Heart left ventricle (tissue), 16 donors: Measurements from ENCODE around the gene CNRIP1. TPM values are rescaled to one million over a fixed set of nuclear protein-coding genes. Genes with fewer than 3 reads are reported as not detected.
A peak's percentile ranks its signal among the peaks of the same experiment; 100 is the strongest.

Experiments used
- ATAC-seq, 4 donors: fragments of 200-7000 bp; cut with Tn5 transposase; one replicate each; pipeline ENCODE4 v1.9.1; 2020 to 2022; ENCODE audit warnings: moderate library complexity in 4 of 4, mild to moderate bottlenecking in 3 of 4, moderate number of reproducible peaks in 1 of 4
- DNase-seq, 5 donors: peaks; one replicate each; pipeline ENCODE4 v3.0.0-alpha.2; 2020
- H3K27ac ChIP-seq, 12 donors: fragments of 200-600 bp; sonication (generic) in 4 of 12; one replicate each; pipeline versions ENCODE4 v1.5.0 to v1.8.0; 2016 to 2022; ENCODE audit warnings: mild to moderate bottlenecking in 2 of 12
- H3K27me3 ChIP-seq, 9 donors: fragments of 200-600 bp; sonication (generic) in 2 of 9; one replicate each; pipeline versions ENCODE4 v1.5.1 to v1.8.0; 2016 to 2022; ENCODE audit warnings: mild to moderate bottlenecking in 3 of 9
- H3K36me3 ChIP-seq, 9 donors: fragments of 200-600 bp; sonication (generic) in 2 of 9; one replicate each; pipeline versions ENCODE4 v1.5.0 to v1.8.0; 2018 to 2022; ENCODE audit warnings: mild to moderate bottlenecking in 2 of 9
- H3K4me1 ChIP-seq, 12 donors: fragments of 200-600 bp; sonication (generic) in 4 of 12; one replicate each; pipeline versions ENCODE4 v1.5.0 to v1.8.0; 2016 to 2022; ENCODE audit warnings: mild to moderate bottlenecking in 3 of 12
- H3K4me3 ChIP-seq, 12 donors: fragments of 200-600 bp; sonication (generic) in 4 of 12; one replicate each; pipeline versions ENCODE4 v1.5.0 to v1.8.0; 2017 to 2022; ENCODE audit warnings: mild to moderate bottlenecking in 9 of 12, moderate library complexity in 4 of 12
- H3K9me3 ChIP-seq, 12 donors: fragments of 200-600 bp; sonication (generic) in 4 of 12; one replicate each; pipeline versions ENCODE4 v1.5.0 to v1.8.0; 2016 to 2022; ENCODE audit warnings: mild to moderate bottlenecking in 1 of 12
- POLR2A ChIP-seq, 2 donors: fragments of 450-650 bp; IDR thresholded peaks; one replicate each; pipeline ENCODE4 v1.6.1; 2017; ENCODE audit warnings: antibody characterized with exemption in 2 of 2, mild to moderate bottlenecking in 2 of 2, moderate library complexity in 2 of 2
- WGBS, 4 donors: extraction: QIAGEN DNeasy Blood & Tissue Kit in 2 of 4; methylation state at CpG; one replicate each; pipeline versions ENCODE4 v1.1.5 to v1.1.7; 2013 to 2018; 5-methylcytosine and 5-hydroxymethylcytosine counted together
- intact Hi-C, 10 donors: fragments of 100-400 bp; cut with DNase I; formaldehyde crosslinking; loops; one replicate each; pipeline versions ENCODE4 v1.11.1 to v1.14.2; 2022
- polyA plus RNA-seq, 2 donors: library from polyadenylated mRNA; stranded (reverse); fragments of 200-250 nt; gene quantifications; one replicate each; pipeline ENCODE4 v1.2.3, GENCODE V29; 2013
- total RNA-seq, 9 donors: library from RNA; depleted of rRNA in 2 of 9; stranded (reverse); fragments of >200 nt in 2 of 9; fragmentation: NEBNext Ultra II Directional in 3 of 9; extraction: Animal tissue kit (Norgen Biotek cat#: 25700) in 3 of 9; gene quantifications; one replicate each; pipeline versions ENCODE4 v1.1.0 to v1.2.4, GENCODE V29; 2016 to 2023
- TF ChIP-seq, protein P1 (sequence below), 12 donors: fragments of 200-600 bp; sonication (generic) in 4 of 12; IDR thresholded peaks; one replicate each; pipeline versions ENCODE4 v1.5.0 to v1.8.0; 2018 to 2022; ENCODE audit warnings: antibody characterized with exemption in 12 of 12, mild to moderate bottlenecking in 5 of 12
- donor health status: ischemic (EF 13 %, LVEDD 7.1; RV severe dilation, severe dysfunction).
- donor health status: healthy with polysubstance abuse.
- donor health status: DM: no; HTN: yes; CAD: no.
- donor health status: DM: no; HTN: no; CAD: no.
- donor health status: ischemic (EF 25% LVEDD 6.9; RV normal size, moderate dysfunction).
- donor health status: ischemic (EF 25% LVEDD 5.7; RV mildly dilated, moderate dysfunction).
- donor health status: healthy.
- donor health status: DM: yes; HTN: yes; CAD: no.
- donor health status: ischemic (EF 35%, LVEDD 5.7; RV mildly dilated, moderate dysfunction).
- donor health status: nonischemic (EF 11% LVEDD 7.7; RV severe dilation, severe dysfunction).
- donor health status: DM: yes; HTN: yes; CAD: no.
- donor health status: PGD.
- donor health status: ischemic (EF 29% LVEDD 5.4; RV normal size, mild dysfunction).
- donor health status: nonischemic (EF 23%, LVEDD 6.1; RV moderate dilation, normal function).

CNRIP1 gene
- total and polyA plus RNA-seq, 11 donors = 5.8 to 17.3 (median 7.7) TPM

GRCh38 chr2:68320118-68320641 is 431 bp upstream of the CNRIP1 start:
- 6 to 9% (median 7%) methylated on average over 11 of the region's 11 CpGs for WGBS, 4 donors
- Histone ChIP-seq H3K27me3 (peaks cover 0 to 9% (median 0%) of the 10 kb centered on the region in 9 donors), H3K4me1 (peaks cover 0 to 25% (median 12%) of the 10 kb centered on the region in 12 donors), H3K9me3 (no peaks in the 10 kb centered on the region), H3K4me3 (peak overlapping the region; percentile 70 to 92 (median 84)), H3K27ac (peak overlapping the region; percentile 91 to 99 (median 97)), H3K36me3 (peaks cover 0 to 18% (median 14%) of the 10 kb centered on the region in 9 donors)
- peak in 3 of 5 donors; percentile 12 to 26 (median 25) for DNase-seq
- intact Hi-C loops = no loop called here
- ATAC-seq = peak in 2 of 4 donors; percentile 3 to 5
- TF ChIP-seq, protein P1, sequence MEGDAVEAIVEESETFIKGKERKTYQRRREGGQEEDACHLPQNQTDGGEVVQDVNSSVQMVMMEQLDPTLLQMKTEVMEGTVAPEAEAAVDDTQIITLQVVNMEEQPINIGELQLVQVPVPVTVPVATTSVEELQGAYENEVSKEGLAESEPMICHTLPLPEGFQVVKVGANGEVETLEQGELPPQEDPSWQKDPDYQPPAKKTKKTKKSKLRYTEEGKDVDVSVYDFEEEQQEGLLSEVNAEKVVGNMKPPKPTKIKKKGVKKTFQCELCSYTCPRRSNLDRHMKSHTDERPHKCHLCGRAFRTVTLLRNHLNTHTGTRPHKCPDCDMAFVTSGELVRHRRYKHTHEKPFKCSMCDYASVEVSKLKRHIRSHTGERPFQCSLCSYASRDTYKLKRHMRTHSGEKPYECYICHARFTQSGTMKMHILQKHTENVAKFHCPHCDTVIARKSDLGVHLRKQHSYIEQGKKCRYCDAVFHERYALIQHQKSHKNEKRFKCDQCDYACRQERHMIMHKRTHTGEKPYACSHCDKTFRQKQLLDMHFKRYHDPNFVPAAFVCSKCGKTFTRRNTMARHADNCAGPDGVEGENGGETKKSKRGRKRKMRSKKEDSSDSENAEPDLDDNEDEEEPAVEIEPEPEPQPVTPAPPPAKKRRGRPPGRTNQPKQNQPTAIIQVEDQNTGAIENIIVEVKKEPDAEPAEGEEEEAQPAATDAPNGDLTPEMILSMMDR (IDR thresholded peaks at IDR 0.05) = no peak
- no peak for TF ChIP-seq POLR2A (IDR thresholded peaks at IDR 0.05)

DNA sequence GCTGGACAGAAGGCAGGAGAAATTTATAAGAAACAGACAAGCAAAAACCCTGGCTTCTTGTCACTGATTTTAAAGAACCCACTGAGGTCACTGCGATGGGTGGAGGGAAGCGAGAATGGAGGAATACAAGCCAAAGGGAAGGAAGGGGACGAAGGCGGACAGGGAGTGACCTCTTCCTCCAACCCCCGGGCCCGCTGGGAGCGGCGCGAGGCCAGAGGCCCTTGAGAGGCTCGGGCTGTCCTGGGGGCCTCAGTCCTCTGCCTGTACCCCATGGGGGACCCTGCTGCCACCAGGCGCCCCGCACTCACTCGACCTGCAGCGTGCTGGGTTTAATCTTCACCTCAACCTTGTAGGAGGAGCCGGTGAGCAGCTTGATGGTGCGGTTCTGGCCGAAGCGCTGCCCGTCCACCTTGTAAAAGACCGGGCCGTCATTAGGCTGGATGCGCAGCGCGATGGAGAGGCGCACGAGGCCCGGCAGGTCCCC is 793 bp downstream of the CNRIP1 start:
- peaks cover 0 to 25% (median 12%) of the 10 kb centered on the region in 12 donors for H3K4me1 ChIP-seq

DNA sequence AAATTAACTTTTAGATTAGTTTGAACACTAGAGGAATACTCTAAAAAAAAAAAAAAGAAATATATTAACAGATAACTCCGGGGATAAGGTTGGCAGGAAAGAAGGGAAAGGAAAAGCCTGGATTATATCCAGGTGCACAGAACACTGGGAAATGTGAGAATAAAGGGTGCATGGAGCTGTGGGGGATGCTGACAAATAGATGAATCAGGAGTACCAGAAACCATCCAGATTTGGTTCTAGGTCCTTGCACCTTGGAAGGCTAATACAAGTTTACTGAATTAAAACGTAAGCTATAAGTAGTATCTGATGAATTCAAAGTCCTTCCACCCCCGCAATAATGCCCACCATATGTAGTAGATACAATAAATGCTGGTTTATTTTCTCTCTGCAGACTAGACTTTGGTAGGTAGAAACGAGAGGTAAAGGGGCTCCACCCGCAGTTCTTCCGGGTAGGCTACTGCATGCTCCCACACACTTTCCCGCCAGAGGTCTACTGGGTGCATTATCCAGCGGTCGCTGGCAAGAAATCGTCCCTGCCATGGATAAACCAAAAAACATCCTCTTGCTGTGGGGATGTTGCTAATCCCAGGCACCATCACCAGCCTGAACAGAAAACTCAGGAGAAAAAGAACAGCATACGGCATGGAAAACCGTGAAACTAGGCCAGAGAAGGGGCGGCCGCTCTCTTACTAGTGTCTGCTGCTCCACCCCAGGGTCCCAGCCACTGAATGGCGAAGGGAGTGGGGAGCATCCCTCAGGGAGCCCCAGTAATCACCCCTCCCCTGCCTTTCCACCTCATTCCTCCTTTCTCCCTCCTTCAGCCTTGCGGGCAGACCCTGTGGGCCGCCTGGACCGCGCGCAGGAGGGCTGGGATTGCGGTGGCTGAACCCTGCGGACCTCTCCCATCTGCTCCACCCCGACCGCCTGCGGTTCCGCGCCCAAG is 1.5 kb downstream of the CNRIP1 start:
- H3K36me3 ChIP-seq = peaks cover 0 to 35% (median 21%) of the 10 kb centered on the region in 9 donors
- peaks cover 0 to 8% (median 0%) of the 10 kb centered on the region in 12 donors for H3K9me3 ChIP-seq
- TF ChIP-seq, protein P1 (IDR thresholded peaks at IDR 0.05) = no peak
- TF ChIP-seq POLR2A (IDR thresholded peaks at IDR 0.05) = no peak
- peak overlapping the region; percentile 70 to 92 (median 84) for H3K4me3 ChIP-seq
- intact Hi-C loops = loop anchor here in 1 of 10 donors (2.0 kb wide), 1 partner anchor 65 kb away; the partner anchor contains the start of gene PPP3R1
- peak overlapping the region; percentile 91 to 99 (median 97) for H3K27ac ChIP-seq
- DNase-seq = peak in 4 of 5 donors; percentile 20 to 65 (median 31)
- peaks cover 0 to 9% (median 0%) of the 10 kb centered on the region in 9 donors for H3K27me3 ChIP-seq
- H3K4me1 ChIP-seq = peaks cover 0 to 25% (median 12%) of the 10 kb centered on the region in 12 donors
- ATAC-seq = peak in 3 of 4 donors; percentile 14 to 30 (median 25)
- 35 to 50% (median 38%) methylated on average over 27 of the region's 27 CpGs for WGBS, 4 donors

More for the DNA sequence above, 793 bp downstream of the CNRIP1 start:
- H3K27me3 ChIP-seq = peaks cover 0 to 9% (median 0%) of the 10 kb centered on the region in 9 donors
- H3K27ac ChIP-seq = peak overlapping the region; percentile 91 to 99 (median 97)
- peak; percentile 13 to 73 (median 63) for ATAC-seq
- peak in 4 of 5 donors; percentile 46 to 64 (median 53) for DNase-seq
- TF ChIP-seq, protein P1 (IDR thresholded peaks at IDR 0.05) = no peak
- no peak for TF ChIP-seq POLR2A (IDR thresholded peaks at IDR 0.05)
- H3K4me3 ChIP-seq = peak overlapping the region; percentile 70 to 92 (median 84)
- H3K9me3 ChIP-seq = peaks cover 0 to 8% (median 0%) of the 10 kb centered on the region in 12 donors
- H3K36me3 ChIP-seq = peaks cover 0 to 28% (median 21%) of the 10 kb centered on the region in 9 donors
- intact Hi-C loops = loop anchor here in 1 of 10 donors (2.0 kb wide), 1 partner anchor 66 kb away; the partner anchor contains the start of gene PPP3R1
- WGBS, 4 donors = 3 to 8% (median 5%) methylated on average over 17 to 27 of the region's 27 CpGs
